ENCODE measurements around the gene EPS15.

EPS15 gene

GRCh38 chr1:51422367-51423072 is 96.5 kb downstream of the EPS15 start:
- in situ Hi-C loops (cut with MboI; ENCODE audit: low pct_unique_long_range_greater_than_20kb, low sequenced_read_pairs, unreplicated experiment): no loop called here
- DNase-seq (ENCODE audit: low spot score): no peak
- no peak for TF ChIP-seq CTCF (IDR thresholded peaks at IDR 0.05; ENCODE audit: extremely low read depth, insufficient read depth, missing control alignments)

DNA sequence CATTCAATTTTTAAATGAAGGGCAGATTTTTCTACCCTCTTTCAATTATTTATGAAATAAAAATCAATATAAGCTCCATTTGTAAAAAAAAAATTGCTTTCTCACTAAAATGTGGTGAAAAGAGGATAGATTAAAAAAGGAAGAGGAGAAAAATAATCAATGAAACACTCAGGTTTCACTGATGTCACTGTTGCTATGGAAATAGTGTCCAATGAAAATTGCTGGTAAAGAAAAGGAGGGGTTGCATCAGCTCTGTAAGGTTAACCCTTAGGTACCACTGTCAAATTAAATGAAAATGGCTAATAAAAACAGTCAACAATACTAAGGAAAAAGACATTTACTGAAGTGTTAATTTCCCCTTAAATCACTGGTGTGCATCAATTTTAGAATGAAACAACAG is 97.1 kb downstream of the EPS15 start:
- peak; percentile 17 for DNase-seq (ENCODE audit: low spot score)
- in situ Hi-C loops (cut with MboI; ENCODE audit: low pct_unique_long_range_greater_than_20kb, low sequenced_read_pairs, unreplicated experiment): no loop called here
- TF ChIP-seq CTCF (IDR thresholded peaks at IDR 0.05; ENCODE audit: extremely low read depth, insufficient read depth, missing control alignments): no peak

- in situ Hi-C loops (cut with MboI; ENCODE audit: low pct_unique_long_range_greater_than_20kb, low sequenced_read_pairs, unreplicated experiment): no loop called here
- DNase-seq (ENCODE audit: low spot score): no peak
- no peak for TF ChIP-seq CTCF (IDR thresholded peaks at IDR 0.05; ENCODE audit: extremely low read depth, insufficient read depth, missing control alignments)
Observed at GRCh38 chr1:51420867-51421627, 98.0 kb downstream of the EPS15 start.

GRCh38 chr1:51418384-51418959 is 100.6 kb downstream of the EPS15 start:
- in situ Hi-C loops (cut with MboI; ENCODE audit: low pct_unique_long_range_greater_than_20kb, low sequenced_read_pairs, unreplicated experiment): no loop called here
- DNase-seq (ENCODE audit: low spot score): no peak
- TF ChIP-seq CTCF (IDR thresholded peaks at IDR 0.05; ENCODE audit: extremely low read depth, insufficient read depth, missing control alignments): no peak

GRCh38 chr1:51417496-51418383 is 101.3 kb downstream of the EPS15 start:
- TF ChIP-seq CTCF (IDR thresholded peaks at IDR 0.05; ENCODE audit: extremely low read depth, insufficient read depth, missing control alignments): no peak
- in situ Hi-C loops (cut with MboI; ENCODE audit: low pct_unique_long_range_greater_than_20kb, low sequenced_read_pairs, unreplicated experiment): no loop called here
- DNase-seq (ENCODE audit: low spot score): no peak

DNA sequence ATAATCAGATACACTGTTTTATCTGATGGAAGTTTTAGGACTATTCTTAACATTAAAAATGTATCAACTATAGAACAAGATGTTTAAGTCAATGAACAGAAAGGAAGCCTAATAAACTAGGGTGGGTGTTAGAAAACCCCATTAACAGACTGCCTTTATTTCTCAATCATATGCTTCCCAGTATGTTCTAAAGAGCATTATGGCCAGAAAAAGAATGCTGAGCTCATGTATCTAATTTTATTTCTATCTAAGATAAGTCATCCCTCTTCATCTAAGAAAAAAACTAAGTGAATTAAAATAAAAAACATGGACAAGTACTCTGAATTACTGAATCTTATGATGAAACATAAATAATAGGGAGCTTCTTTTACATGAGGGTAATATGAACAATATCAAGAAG is 102.2 kb downstream of the EPS15 start:
- in situ Hi-C loops (cut with MboI; ENCODE audit: low pct_unique_long_range_greater_than_20kb, low sequenced_read_pairs, unreplicated experiment): no loop called here
- TF ChIP-seq CTCF (IDR thresholded peaks at IDR 0.05; ENCODE audit: extremely low read depth, insufficient read depth, missing control alignments): no peak
- no peak for DNase-seq (ENCODE audit: low spot score)
